H1 (cell line): ENCODE data around the gene SLX4IP. TPM values are rescaled to one million over a fixed set of nuclear protein-coding genes. Genes with fewer than 3 reads are reported as not detected.

Experiments used
- CTCF ChIA-PET: fragments of 300-600 bp; sonication (Branson Sonifier 250); formaldehyde crosslinking; loops from one replicate; lab custom pipeline; 2021; ENCODE audit not compliant: partially characterized antibody; lab: Charles Lee
- POLR2A ChIA-PET: fragments of 300-600 bp; sonication (Branson Sonifier 250); formaldehyde crosslinking; loops from one replicate; lab custom pipeline; 2021; ENCODE audit warnings: inconsistent platforms; ENCODE audit not compliant: partially characterized antibody; lab: Charles Lee
- DNase-seq, 2 experiments: peaks; one replicate each; pipeline versions ENCODE4 v3.0.0 to v3.0.0-alpha.2; 2010 to 2022; ENCODE audit warnings: low spot score in 2 of 2, low read depth in 1 of 2, mixed read lengths in 1 of 2
- FAIRE-seq: peaks from 2 replicates; lab custom pipeline; 2011; peaks lifted over from hg19 to GRCh38; lab: Jason Lieb, UNC
- H2AFZ ChIP-seq: 2 replicates; pipeline ENCODE4 v1.8.1; 2012; ENCODE audit warnings: low read length, inconsistent platforms
- H2AK5ac ChIP-seq: 2 replicates; pipeline ENCODE4 v1.6.1; 2013; ENCODE audit warnings: low read depth, low read length
- H2BK120ac ChIP-seq: replicated peaks from 2 replicates; pipeline ENCODE3; 2013; ENCODE audit warnings: low read depth, low read length, inconsistent platforms
- H2BK12ac ChIP-seq: 2 replicates; pipeline ENCODE4 v1.6.1; 2013; ENCODE audit warnings: low read depth, low read length
- H2BK15ac ChIP-seq: 2 replicates; pipeline ENCODE4 v1.6.1; 2013; ENCODE audit warnings: low read length
- H2BK20ac ChIP-seq: 2 replicates; pipeline ENCODE4 v1.6.1; 2013; ENCODE audit warnings: low read length
- H2BK5ac ChIP-seq: 2 replicates; pipeline ENCODE4 v1.6.1; 2013; ENCODE audit warnings: low read depth, low read length
- H3K14ac ChIP-seq: 2 replicates; pipeline ENCODE4 v1.6.1; 2013; ENCODE audit warnings: inconsistent platforms; ENCODE audit not compliant: insufficient read length
- H3K18ac ChIP-seq: 2 replicates; pipeline ENCODE4 v1.6.1; 2013; ENCODE audit warnings: low read length; ENCODE audit errors: extremely low read depth
- H3K23ac ChIP-seq: 2 replicates; pipeline ENCODE4 v1.6.1; 2013; ENCODE audit warnings: inconsistent platforms; ENCODE audit not compliant: insufficient read length
- H3K23me2 ChIP-seq: 2 replicates; pipeline ENCODE4 v1.6.1; 2013; ENCODE audit warnings: low read depth, low read length
- H3K27ac ChIP-seq: 2 replicates; pipeline ENCODE4 v1.6.1; 2011; ENCODE audit warnings: low read depth, low read length, inconsistent platforms
- H3K27me3 ChIP-seq, 4 experiments: replicated peaks in 1 of 4; 1 replicate in 1 of 4; 2 replicates in 3 of 4; pipeline versions ENCODE4 v1.6.1 to v1.8.1; 2011 to 2013; ENCODE audit warnings: low read length in 3 of 4, mild to moderate bottlenecking in 3 of 4, inconsistent platforms in 2 of 4, mixed read lengths in 2 of 4, moderate library complexity in 1 of 4; ENCODE audit not compliant: control insufficient read depth in 3 of 4, insufficient read depth in 3 of 4; ENCODE audit errors: extremely low read depth in 1 of 4
- H3K36me3 ChIP-seq, 4 experiments: 2 replicates each; pipeline versions ENCODE4 v1.6.1 to v1.8.1; 2011 to 2013; ENCODE audit warnings: mild to moderate bottlenecking in 4 of 4, low read length in 3 of 4, moderate library complexity in 2 of 4, control low read depth in 1 of 4, inconsistent platforms in 1 of 4; ENCODE audit not compliant: insufficient read depth in 4 of 4, control insufficient read depth in 2 of 4
- H3K4ac ChIP-seq: replicated peaks from 2 replicates; pipeline ENCODE3; 2013; ENCODE audit warnings: low read length, low read depth, mixed read lengths, inconsistent platforms; ENCODE audit not compliant: insufficient read length
- H3K4me1 ChIP-seq, 4 experiments: replicated peaks in 1 of 4; 1 replicate in 1 of 4; 2 replicates in 3 of 4; pipeline versions ENCODE4 v1.6.1 to v1.8.1; 2011 to 2013; ENCODE audit warnings: low read length in 3 of 4, inconsistent platforms in 2 of 4, mixed read lengths in 1 of 4; ENCODE audit not compliant: insufficient read depth in 4 of 4, control insufficient read depth in 3 of 4
- H3K4me2 ChIP-seq, 2 experiments: 2 replicates each; pipeline versions ENCODE4 v1.6.1 to v1.8.1; 2011 to 2013; ENCODE audit warnings: low read depth in 2 of 2, low read length in 2 of 2, control low read depth in 1 of 2, inconsistent platforms in 1 of 2, mild to moderate bottlenecking in 1 of 2; ENCODE audit not compliant: insufficient read depth in 1 of 2
- H3K4me3 ChIP-seq, 4 experiments: fragments of 200-600, 300-600 bp in 1 of 4; sonication (generic), shearing (Covaris generic), sonication (Bioruptor Twin) in 1 of 4; 2 replicates each; pipeline versions ENCODE4 v1.5.1 to v1.8.1; 2011 to 2016; ENCODE audit warnings: low read length in 4 of 4, low read depth in 3 of 4, control low read depth in 2 of 4, inconsistent platforms in 2 of 4, mild to moderate bottlenecking in 2 of 4, mixed read lengths in 1 of 4, moderate library complexity in 1 of 4; ENCODE audit not compliant: insufficient read depth in 2 of 4; ENCODE audit errors: extremely low read depth in 1 of 4
- H3K56ac ChIP-seq: replicated peaks from 2 replicates; pipeline ENCODE3; 2013; ENCODE audit warnings: low read depth, mild to moderate bottlenecking, mixed read lengths, low read length, inconsistent platforms; ENCODE audit not compliant: insufficient read length
- H3K79me1 ChIP-seq: 2 replicates; pipeline ENCODE4 v1.6.1; 2013; ENCODE audit warnings: low read depth, low read length, control low read depth
- H3K79me2 ChIP-seq, 2 experiments: 2 replicates each; pipeline versions ENCODE4 v1.6.1 to v1.8.1; 2012 to 2013; ENCODE audit warnings: low read length in 2 of 2, mild to moderate bottlenecking in 2 of 2, inconsistent platforms in 1 of 2; ENCODE audit not compliant: insufficient read depth in 2 of 2, control insufficient read depth in 1 of 2
- H3K9ac ChIP-seq, 4 experiments: replicated peaks in 1 of 4; 1 replicate in 1 of 4; 2 replicates in 3 of 4; pipeline versions ENCODE4 v1.6.1 to v1.8.1; 2011 to 2013; ENCODE audit warnings: low read depth in 3 of 4, low read length in 3 of 4, control low read depth in 2 of 4, mild to moderate bottlenecking in 2 of 4, moderate library complexity in 2 of 4, inconsistent platforms in 1 of 4; ENCODE audit errors: extremely low read depth in 1 of 4
- H3K9me3 ChIP-seq, 2 experiments: 2 replicates each; pipeline versions ENCODE4 v1.6.1 to v1.8.1; 2012 to 2013; ENCODE audit warnings: mild to moderate bottlenecking in 2 of 2, moderate library complexity in 2 of 2, control low read depth in 1 of 2, inconsistent platforms in 1 of 2, low read depth in 1 of 2, low read length in 1 of 2, mixed read lengths in 1 of 2; ENCODE audit not compliant: insufficient read depth in 2 of 2
- H4K20me1 ChIP-seq, 2 experiments: replicated peaks in 1 of 2; 2 replicates each; pipeline versions ENCODE3 to v1.8.1; 2011 to 2013; ENCODE audit warnings: inconsistent platforms in 2 of 2, low read length in 2 of 2, mild to moderate bottlenecking in 1 of 2; ENCODE audit not compliant: insufficient read depth in 2 of 2, control insufficient read depth in 1 of 2
- H4K5ac ChIP-seq: 2 replicates; pipeline ENCODE4 v1.6.1; 2013; ENCODE audit warnings: low read length, low read depth, mixed read lengths, inconsistent platforms; ENCODE audit not compliant: insufficient read length
- H4K8ac ChIP-seq: 2 replicates; pipeline ENCODE4 v1.8.0; 2013; ENCODE audit warnings: mild to moderate bottlenecking, moderate library complexity, low read length, inconsistent platforms; ENCODE audit not compliant: insufficient read depth; ENCODE audit errors: extremely low read depth
- H4K91ac ChIP-seq: replicated peaks from 2 replicates; pipeline ENCODE3; 2013; ENCODE audit warnings: low read length, mixed read lengths, inconsistent platforms; ENCODE audit not compliant: insufficient read length
- EZH2 ChIP-seq: fragments of 200-600 bp; sonication (generic); IDR thresholded peaks from 2 replicates; pipeline ENCODE4 v1.7.1; 2012; ENCODE audit warnings: low read depth, mild to moderate bottlenecking, moderate library complexity, low read length, inconsistent platforms; ENCODE audit not compliant: severe bottlenecking
- GABPA ChIP-seq: IDR thresholded peaks from 2 replicates; pipeline ENCODE4 v1.6.1; 2011; ENCODE audit warnings: mild to moderate bottlenecking, low read length, moderate library complexity, borderline replicate concordance; ENCODE audit not compliant: insufficient read depth
- JUN ChIP-seq: IDR thresholded peaks from 2 replicates; pipeline ENCODE4 v1.6.1; 2011; ENCODE audit warnings: low read depth, mild to moderate bottlenecking, improper control_type of control experiment, low read length
- KDM4A ChIP-seq: IDR thresholded peaks from one replicate; pipeline ENCODE4 v1.7.1; 2012; ENCODE audit warnings: low read depth, mild to moderate bottlenecking, moderate library complexity, low read length, inconsistent platforms; ENCODE audit not compliant: severe bottlenecking
- KDM5A ChIP-seq: fragments of 200-600 bp; IDR thresholded peaks from 2 replicates; pipeline ENCODE4 v1.7.1; 2012; ENCODE audit warnings: mild to moderate bottlenecking, low read length, inconsistent platforms, mixed read lengths
- POLR2AphosphoS5 ChIP-seq: IDR thresholded peaks from 2 replicates; pipeline ENCODE4 v1.6.1; 2011; ENCODE audit warnings: low read depth, low read length
- SIRT6 ChIP-seq: IDR thresholded peaks from one replicate; pipeline ENCODE4 v1.7.1; 2012; ENCODE audit warnings: low read length, inconsistent platforms
- SIX5 ChIP-seq: IDR thresholded peaks from 2 replicates; pipeline ENCODE4 v1.6.1; 2011; ENCODE audit warnings: mild to moderate bottlenecking, low read depth, low read length
- SP1 ChIP-seq: IDR thresholded peaks from 2 replicates; pipeline ENCODE4 v1.6.1; 2011; ENCODE audit warnings: low read depth, low read length
- TCF12 ChIP-seq: IDR thresholded peaks from 2 replicates; pipeline ENCODE4 v1.6.1; 2011; ENCODE audit warnings: low read depth, mild to moderate bottlenecking, low read length
- TEAD4 ChIP-seq: IDR thresholded peaks from 2 replicates; pipeline ENCODE4 v1.6.1; 2012; ENCODE audit warnings: low read depth, low read length, inconsistent platforms, mixed read lengths
- WGBS, 2 experiments: shearing (Covaris generic) in 1 of 2; methylation state at CpG; one replicate each; pipeline versions ENCODE4 v1.1.6 to v1.1.7; 2013 to 2015; ENCODE audit warnings: low lambda C conversion rate in 2 of 2, mixed read lengths in 2 of 2, inconsistent platforms in 1 of 2, low coverage in 1 of 2, missing lambda C conversion rate in 1 of 2; ENCODE audit not compliant: insufficient replicate concordance in 2 of 2, insufficient coverage in 1 of 2, insufficient read length in 1 of 2; ENCODE audit errors: extremely low coverage in 1 of 2, missing lambda C conversion rate in 1 of 2; 5-methylcytosine and 5-hydroxymethylcytosine counted together
- polyA plus RNA-seq, 7 experiments: library from polyadenylated mRNA; depleted of rRNA in 3 of 7; stranded (reverse) in 5 of 7; unstranded in 2 of 7; fragments of >200 nt in 5 of 7; fragments of 200-250 nt in 2 of 7; gene quantifications; 1 replicate in 5 of 7; 2 replicates in 1 of 7; 4 replicates in 1 of 7; pipeline versions ENCODE4 v1.2.1 to v1.2.3, GENCODE V29; 2011 to 2013; ENCODE audit warnings: missing spikeins in 2 of 7, mixed read lengths in 2 of 7
- total RNA-seq: library from RNA; stranded (reverse); fragmentation: NEBNext Ultra II Directional; extraction: Animal tissue kit (Norgen Biotek cat#: 25700); gene quantifications from 2 replicates; pipeline ENCODE4 v1.2.1, GENCODE V29; 2021
- TF ChIP-seq, protein P1 (sequence below), 3 experiments: IDR thresholded peaks; 1 replicate in 2 of 3; 2 replicates in 1 of 3; pipeline versions ENCODE4 v1.5.1 to v1.6.1; 2011; ENCODE audit warnings: low read length in 3 of 3, mild to moderate bottlenecking in 3 of 3, inconsistent platforms in 2 of 3, low read depth in 1 of 3, moderate library complexity in 1 of 3; ENCODE audit not compliant: insufficient read depth in 1 of 3; ENCODE audit errors: control extremely low read depth in 1 of 3

Gene SLX4IP
- total and polyA plus RNA-seq, 2 of the 8 experiments (the other 6 are each of a cell fraction or from before 2014, with no cell fraction given), result 2.4 to 8.7 TPM

DNA sequence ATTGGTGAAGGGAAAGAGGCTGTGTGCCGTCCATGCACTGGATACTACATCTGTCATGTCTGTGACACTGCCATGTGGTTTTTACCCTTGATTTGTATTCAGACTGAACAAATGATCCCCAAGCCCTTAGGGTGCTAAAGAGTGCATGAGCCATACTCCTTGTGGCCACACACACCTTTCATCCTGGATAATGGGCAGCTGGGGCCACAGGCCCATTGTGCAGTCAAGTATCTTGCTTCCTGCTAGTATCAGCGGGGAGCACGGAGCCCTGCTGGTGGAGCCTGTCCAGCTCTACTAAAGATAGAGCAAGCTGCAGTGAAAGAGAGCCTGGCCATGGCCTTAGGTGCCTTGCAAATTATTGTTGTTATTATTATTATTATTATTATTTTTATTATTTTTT, 75.1 kb downstream of the SLX4IP start:
- peaks cover 0 to 5% of the 10 kb centered on the region in 2 experiments; a peak in 1 of 4 replicates for H3K79me2 ChIP-seq
- H3K4me2 ChIP-seq, result no peak overlapping the region
- H3K56ac ChIP-seq, result no peak overlapping the region
- DNase-seq, result no peak
- no peaks in the 10 kb centered on the region; the same call in 1 of the 2 replicates for H3K79me1 ChIP-seq
- FAIRE-seq, result no peak
- no peaks in the 10 kb centered on the region for H3K9me3 ChIP-seq
- no peak overlapping the region; the same call in 1 of the 2 replicates for H2AK5ac ChIP-seq
- no peak overlapping the region for H3K4ac ChIP-seq
- ChIA-PET CTCF (interaction anchor here (0.7 to 1.3 kb wide), 4 partner anchors 13 to 647 kb away, joined by 3 to 5 read pairs (median 3); no protein-coding TSS in a partner anchor), POLR2A (no interaction called here)
- H2BK12ac ChIP-seq, result no peak overlapping the region
- no peak overlapping the region for H3K14ac ChIP-seq
- no peak overlapping the region for H3K27ac ChIP-seq
- no peak overlapping the region for H2BK20ac ChIP-seq
- H2BK120ac ChIP-seq, result no peak overlapping the region
- no peak overlapping the region for H3K9ac ChIP-seq
- H3K18ac ChIP-seq, result no peak overlapping the region
- H2BK5ac ChIP-seq, result no peak overlapping the region
- peaks cover 0 to 11% (median 5%) of the 10 kb centered on the region in 4 experiments; a peak in 5 of 7 replicates for H3K4me1 ChIP-seq
- H3K23me2 ChIP-seq, result no peaks in the 10 kb centered on the region
- H4K5ac ChIP-seq, result no peak overlapping the region
- no peak overlapping the region for H2AFZ ChIP-seq
- H4K8ac ChIP-seq, result no peak overlapping the region
- H2BK15ac ChIP-seq, result no peak overlapping the region
- no peaks in the 10 kb centered on the region for H3K27me3 ChIP-seq
- 94% methylated on average over 3 of the region's 3 CpGs; no CpG with 5 or more reads in 1 of the 2 experiments for WGBS, 2 experiments
- H3K23ac ChIP-seq, result no peak overlapping the region
- no peak overlapping the region for H3K4me3 ChIP-seq
- H4K91ac ChIP-seq, result no peak overlapping the region
- no peaks in the 10 kb centered on the region for H3K36me3 ChIP-seq
- no peaks in the 10 kb centered on the region for H4K20me1 ChIP-seq
- TF ChIP-seq KDM4A (no peak), POLR2AphosphoS5 (no peak), TCF12 (no peak), SIX5 (no peak), KDM5A (no peak), JUN (no peak), EZH2 (no peak), TEAD4 (no peak), SP1 (no peak), SIRT6 (no peak), GABPA (no peak)
- TF ChIP-seq, protein P1, sequence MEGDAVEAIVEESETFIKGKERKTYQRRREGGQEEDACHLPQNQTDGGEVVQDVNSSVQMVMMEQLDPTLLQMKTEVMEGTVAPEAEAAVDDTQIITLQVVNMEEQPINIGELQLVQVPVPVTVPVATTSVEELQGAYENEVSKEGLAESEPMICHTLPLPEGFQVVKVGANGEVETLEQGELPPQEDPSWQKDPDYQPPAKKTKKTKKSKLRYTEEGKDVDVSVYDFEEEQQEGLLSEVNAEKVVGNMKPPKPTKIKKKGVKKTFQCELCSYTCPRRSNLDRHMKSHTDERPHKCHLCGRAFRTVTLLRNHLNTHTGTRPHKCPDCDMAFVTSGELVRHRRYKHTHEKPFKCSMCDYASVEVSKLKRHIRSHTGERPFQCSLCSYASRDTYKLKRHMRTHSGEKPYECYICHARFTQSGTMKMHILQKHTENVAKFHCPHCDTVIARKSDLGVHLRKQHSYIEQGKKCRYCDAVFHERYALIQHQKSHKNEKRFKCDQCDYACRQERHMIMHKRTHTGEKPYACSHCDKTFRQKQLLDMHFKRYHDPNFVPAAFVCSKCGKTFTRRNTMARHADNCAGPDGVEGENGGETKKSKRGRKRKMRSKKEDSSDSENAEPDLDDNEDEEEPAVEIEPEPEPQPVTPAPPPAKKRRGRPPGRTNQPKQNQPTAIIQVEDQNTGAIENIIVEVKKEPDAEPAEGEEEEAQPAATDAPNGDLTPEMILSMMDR (IDR thresholded peaks at IDR 0.05; ENCODE audit: control extremely low read depth in 1 of 3, insufficient read depth in 1 of 3, low read depth in 1 of 3, low read length in 3 of 3), result no peak
